IMR-90 (cell line): ENCODE measurements around the gene SCRN2. TPM values are rescaled to one million over a fixed set of nuclear protein-coding genes. Genes with fewer than 3 reads are reported as not detected.

Experiments used
- ATAC-seq: fragments of 200-7000 bp; cut with Tn5 transposase; 2 replicates; pipeline ENCODE4 v1.9.1; 2020; ENCODE audit warnings: low read depth, mild to moderate bottlenecking, moderate library complexity
- BruUV-seq: library from RNA; stranded (reverse); fragments of 400-500 nt; replicated peaks from 2 replicates; lab custom pipeline; 2021; lab: Mats Ljungman, UMichigan
- CTCF ChIA-PET: fragments of 300-600 bp; formaldehyde crosslinking; extraction: SDS; loops from one replicate; lab custom pipeline; 2021; ENCODE audit warnings: antibody characterized with exemption; lab: Yijun Ruan, JAX
- POLR2A ChIA-PET: fragments of 300-600 bp; sonication (Branson Sonifier 250); formaldehyde crosslinking; loops from one replicate; lab custom pipeline; 2022; ENCODE audit warnings: antibody characterized with exemption; ENCODE audit not compliant: unreplicated experiment; lab: Charles Lee
- DNase-seq: peaks from one replicate; pipeline ENCODE4 v3.0.0; 2013
- H2AFZ ChIP-seq: replicated peaks from 2 replicates; pipeline ENCODE3; 2013; ENCODE audit warnings: low read length, mild to moderate bottlenecking; ENCODE audit not compliant: poor library complexity
- H2AK5ac ChIP-seq: 2 replicates; pipeline ENCODE4 v1.6.1; 2013; ENCODE audit warnings: low read depth, low read length, inconsistent platforms
- H2AK9ac ChIP-seq: replicated peaks from 2 replicates; pipeline ENCODE3; 2013; ENCODE audit warnings: mild to moderate bottlenecking, low read depth, low read length, moderate library complexity; ENCODE audit not compliant: poor library complexity
- H2BK120ac ChIP-seq: 2 replicates; pipeline ENCODE4 v1.6.1; 2013; ENCODE audit warnings: low read depth, low read length, inconsistent platforms
- H2BK15ac ChIP-seq: 3 replicates; pipeline ENCODE4 v1.6.1; 2013; ENCODE audit warnings: low read depth, low read length, inconsistent platforms
- H2BK20ac ChIP-seq: 2 replicates; pipeline ENCODE4 v1.6.1; 2013; ENCODE audit warnings: low read depth, mild to moderate bottlenecking, inconsistent platforms, low read length, moderate library complexity
- H2BK5ac ChIP-seq: 2 replicates; pipeline ENCODE4 v1.6.1; 2013; ENCODE audit warnings: mild to moderate bottlenecking, low read depth, low read length, inconsistent platforms; ENCODE audit not compliant: poor library complexity, severe bottlenecking
- H3K14ac ChIP-seq: replicated peaks from 2 replicates; pipeline ENCODE4 v1.6.1; 2013; ENCODE audit warnings: low read depth, low read length, inconsistent platforms
- H3K18ac ChIP-seq: 2 replicates; pipeline ENCODE4 v1.6.1; 2013; ENCODE audit warnings: low read depth, low read length, control low read depth
- H3K23ac ChIP-seq: 2 replicates; pipeline ENCODE4 v1.6.1; 2013; ENCODE audit warnings: low read depth, low read length, inconsistent platforms
- H3K27ac ChIP-seq: 2 replicates; pipeline ENCODE4 v1.5.1; 2013; ENCODE audit warnings: mild to moderate bottlenecking, control low read depth, low read length; ENCODE audit not compliant: insufficient read depth
- H3K27me3 ChIP-seq: 2 replicates; pipeline ENCODE4 v1.6.1; 2013; ENCODE audit warnings: low read length; ENCODE audit not compliant: control insufficient read depth, insufficient read depth
- H3K36me3 ChIP-seq: 2 replicates; pipeline ENCODE4 v1.6.1; 2013; ENCODE audit warnings: low read length, mixed read lengths; ENCODE audit not compliant: control insufficient read depth, insufficient read depth
- H3K4ac ChIP-seq: 2 replicates; pipeline ENCODE4 v1.6.1; 2013; ENCODE audit warnings: low read depth, low read length, inconsistent platforms
- H3K4me1 ChIP-seq: 2 replicates; pipeline ENCODE4 v1.6.1; 2013; ENCODE audit warnings: low read length, mixed read lengths; ENCODE audit not compliant: control insufficient read depth, insufficient read depth
- H3K4me2 ChIP-seq: 2 replicates; pipeline ENCODE4 v1.6.1; 2013; ENCODE audit warnings: low read depth, mild to moderate bottlenecking, control low read depth, low read length, moderate library complexity
- H3K4me3 ChIP-seq: 2 replicates; pipeline ENCODE4 v1.5.1; 2013; ENCODE audit warnings: low read depth, mild to moderate bottlenecking, control low read depth, low read length, moderate library complexity; ENCODE audit not compliant: insufficient read depth
- H3K56ac ChIP-seq: 2 replicates; pipeline ENCODE4 v1.6.1; 2013; ENCODE audit warnings: low read length, inconsistent platforms; ENCODE audit not compliant: insufficient read depth; ENCODE audit errors: extremely low read depth
- H3K79me1 ChIP-seq, 2 experiments: 2 replicates each; pipeline ENCODE4 v1.6.1; 2013; ENCODE audit warnings: low read length in 2 of 2, inconsistent platforms in 1 of 2, low read depth in 1 of 2
- H3K9ac ChIP-seq: 2 replicates; pipeline ENCODE4 v1.6.1; 2013; ENCODE audit warnings: low read depth, low read length, control low read depth
- H3K9me1 ChIP-seq: 2 replicates; pipeline ENCODE4 v1.6.1; 2013; ENCODE audit warnings: low read length, inconsistent platforms; ENCODE audit not compliant: insufficient read depth
- H3K9me3 ChIP-seq: 2 replicates; pipeline ENCODE4 v1.6.1; 2013; ENCODE audit warnings: low read length; ENCODE audit not compliant: control insufficient read depth, insufficient read depth
- H4K20me1 ChIP-seq: 2 replicates; pipeline ENCODE4 v1.6.1; 2013; ENCODE audit warnings: low read length, inconsistent platforms; ENCODE audit not compliant: insufficient read depth
- H4K5ac ChIP-seq: 2 replicates; pipeline ENCODE4 v1.6.1; 2013; ENCODE audit warnings: mild to moderate bottlenecking, low read depth, low read length, control low read depth
- H4K8ac ChIP-seq, 2 experiments: 2 replicates each; pipeline ENCODE4 v1.6.1; 2013; ENCODE audit warnings: low read depth in 2 of 2, low read length in 2 of 2, control low read depth in 1 of 2, inconsistent platforms in 1 of 2
- H4K91ac ChIP-seq: 2 replicates; pipeline ENCODE4 v1.6.1; 2013; ENCODE audit warnings: low read depth, low read length, inconsistent platforms; ENCODE audit not compliant: insufficient read depth
- BHLHE40 ChIP-seq: fragments of 150-350 bp; IDR thresholded peaks from 2 replicates; pipeline ENCODE4 v1.6.1; 2016; ENCODE audit warnings: mild to moderate bottlenecking, low read depth, low read length
- CEBPB ChIP-seq: IDR thresholded peaks from 2 replicates; pipeline ENCODE4 v1.6.1; 2012; ENCODE audit warnings: low read depth, low read length, improper control_type of control experiment
- CHD1 ChIP-seq: IDR thresholded peaks from 2 replicates; pipeline ENCODE4 v1.6.1; 2012; ENCODE audit warnings: low read depth, low read length, improper control_type of control experiment
- CTCF ChIP-seq: conservative IDR thresholded peaks from 2 replicates; pipeline ENCODE4 v1.5.1; 2012; ENCODE audit warnings: mild to moderate bottlenecking, low read depth, low read length, improper control_type of control experiment
- ELK1 ChIP-seq: fragments of 150-350 bp; IDR thresholded peaks from 2 replicates; pipeline ENCODE4 v1.6.1; 2016; ENCODE audit warnings: low read depth, mild to moderate bottlenecking, low read length, moderate library complexity, borderline replicate concordance
- FOS ChIP-seq: fragments of 150-350 bp; IDR thresholded peaks from 2 replicates; pipeline ENCODE4 v1.6.1; 2016; ENCODE audit warnings: low read depth, low read length
- MAFK ChIP-seq: IDR thresholded peaks from 2 replicates; pipeline ENCODE4 v1.6.1; 2012; ENCODE audit warnings: low read depth, low read length, improper control_type of control experiment
- MAZ ChIP-seq: IDR thresholded peaks from 2 replicates; pipeline ENCODE4 v1.6.1; 2012; ENCODE audit warnings: low read depth, mild to moderate bottlenecking, low read length, improper control_type of control experiment, moderate library complexity, borderline replicate concordance
- MXI1 ChIP-seq: IDR thresholded peaks from 2 replicates; pipeline ENCODE4 v1.6.1; 2012; ENCODE audit warnings: low read depth, mild to moderate bottlenecking, low read length, moderate library complexity, borderline replicate concordance
- NFE2L2 ChIP-seq: fragments of 150-350 bp; IDR thresholded peaks from 2 replicates; pipeline ENCODE4 v1.6.1; 2016; ENCODE audit warnings: low read depth, mild to moderate bottlenecking, low read length
- POLR2A ChIP-seq: IDR thresholded peaks from 2 replicates; pipeline ENCODE4 v1.6.1; 2012; ENCODE audit warnings: mild to moderate bottlenecking, low read depth, low read length
- RAD21 ChIP-seq: IDR thresholded peaks from 2 replicates; pipeline ENCODE4 v1.6.1; 2012; ENCODE audit warnings: low read length, improper control_type of control experiment
- RCOR1 ChIP-seq: IDR thresholded peaks from 2 replicates; pipeline ENCODE4 v1.6.1; 2012; ENCODE audit warnings: mild to moderate bottlenecking, low read length, improper control_type of control experiment; ENCODE audit not compliant: insufficient replicate concordance
- RFX5 ChIP-seq: IDR thresholded peaks from 2 replicates; pipeline ENCODE4 v1.8.0; 2012; ENCODE audit warnings: low read depth, mild to moderate bottlenecking, low read length, moderate library complexity
- SMC3 ChIP-seq: fragments of 150-350 bp; IDR thresholded peaks from 2 replicates; pipeline ENCODE4 v1.6.1; 2016; ENCODE audit warnings: low read depth, mild to moderate bottlenecking, antibody characterized with exemption, low read length, moderate library complexity
- WGBS, 2 experiments: methylation state at CpG; one replicate each; pipeline versions ENCODE4 v1.1.5 to v1.1.7; 2013; ENCODE audit warnings: missing lambda C conversion rate in 2 of 2; ENCODE audit not compliant: insufficient read length in 1 of 2; ENCODE audit errors: extremely low coverage in 2 of 2; 5-methylcytosine and 5-hydroxymethylcytosine counted together
- dilution Hi-C: fragments of 300-500 bp; cut with HindIII; formaldehyde crosslinking; loops from one replicate; pipeline ENCODE4 v1.14.3; 2018; ENCODE audit warnings: low sequenced_read_pairs; ENCODE audit not compliant: unreplicated experiment
- in situ Hi-C: fragments of 300-500 bp; cut with MboI; formaldehyde crosslinking; loops from 3 replicates; pipeline ENCODE4 v1.14.3; 2019; ENCODE audit warnings: low sequenced_read_pairs, inconsistent platforms, mixed read lengths
- intact Hi-C: fragments of 100-400 bp; cut with micrococcal nuclease; formaldehyde crosslinking; loops from 2 replicates; pipeline ENCODE4 v1.10.0; 2022
- polyA plus RNA-seq, 3 experiments: library from polyadenylated mRNA; depleted of rRNA; stranded (reverse); fragments of >200 nt; gene quantifications; 2 replicates each; pipeline ENCODE4 v1.2.3, GENCODE V29; 2012; ENCODE audit warnings: low replicate concordance in 1 of 3
- total RNA-seq: library from RNA; depleted of rRNA; stranded (reverse); fragments of >200 nt; gene quantifications from 2 replicates; pipeline ENCODE4 v1.2.3, GENCODE V29; 2012

SCRN2 gene
- total and polyA plus RNA-seq, 2 of the 4 experiments (the other 2 are of a cell fraction): 17.2 to 31.0 TPM

- no peak overlapping the region for H3K4ac ChIP-seq
- peak overlapping the region; percentile 79 for H2AK9ac ChIP-seq
- H3K18ac ChIP-seq: no peak overlapping the region
- H3K23ac ChIP-seq: no peak overlapping the region
- peak overlapping the region; percentile 52 for H2AFZ ChIP-seq
- 0 out of 2 replicates have a peak overlapping the region, but pooled peaks have one; percentile 15 for H3K14ac ChIP-seq
- no peak overlapping the region for H2BK20ac ChIP-seq
- H4K5ac ChIP-seq: no peak overlapping the region; the same call in 1 of the 2 replicates
- no peaks in the 10 kb centered on the region for H3K9me3 ChIP-seq
- H3K9ac ChIP-seq: no peak overlapping the region
- peaks cover 12% of the 10 kb centered on the region for H3K27me3 ChIP-seq
- no peak overlapping the region for H3K4me3 ChIP-seq
- BruUV-seq: no TSS peak
- 45% methylated on average over 4 of the region's 10 CpGs; no CpG with 5 or more reads in 1 of the 2 experiments for WGBS, 2 experiments
- no peak overlapping the region for H3K56ac ChIP-seq
- no peaks in the 10 kb centered on the region for H3K36me3 ChIP-seq
- no peak for DNase-seq
- peaks cover 17% of the 10 kb centered on the region for H3K4me1 ChIP-seq
- no peaks in the 10 kb centered on the region for H4K20me1 ChIP-seq
- H2BK15ac ChIP-seq: no peak overlapping the region; the same call in 2 of the 3 replicates
- H3K79me1 ChIP-seq: no peaks in the 10 kb centered on the region
- no peaks in the 10 kb centered on the region for H3K9me1 ChIP-seq
- no peak overlapping the region for H4K91ac ChIP-seq
- peak overlapping the region in 1 of 2 experiments; percentile 16; a peak in 1 of 4 replicates for H4K8ac ChIP-seq
- H3K27ac ChIP-seq: no peak overlapping the region
- H2AK5ac ChIP-seq: no peak overlapping the region
- dilution Hi-C loops: no loop called here
- no peak for ATAC-seq
- intact Hi-C loops: no loop called here
- H2BK120ac ChIP-seq: no peak overlapping the region
- in situ Hi-C loops: no loop called here
- CTCF ChIA-PET: no interaction called here
- POLR2A ChIA-PET: no interaction called here
- H3K4me2 ChIP-seq: no peak overlapping the region
- no peak overlapping the region for H2BK5ac ChIP-seq
- TF ChIP-seq CEBPB (no peak), SMC3 (no peak), RFX5 (no peak), CTCF (no peak), FOS (no peak), MAFK (no peak), POLR2A (no peak), NFE2L2 (no peak), BHLHE40 (no peak), CHD1 (no peak), MAZ (no peak), ELK1 (no peak), RAD21 (no peak), RCOR1 (no peak), MXI1 (no peak)
Observed at GRCh38 chr17:47878203-47879027, 37.3 kb upstream of the SCRN2 start.
